ENCODE results near the gene TRAF3.

The TRAF3 gene

DNA sequence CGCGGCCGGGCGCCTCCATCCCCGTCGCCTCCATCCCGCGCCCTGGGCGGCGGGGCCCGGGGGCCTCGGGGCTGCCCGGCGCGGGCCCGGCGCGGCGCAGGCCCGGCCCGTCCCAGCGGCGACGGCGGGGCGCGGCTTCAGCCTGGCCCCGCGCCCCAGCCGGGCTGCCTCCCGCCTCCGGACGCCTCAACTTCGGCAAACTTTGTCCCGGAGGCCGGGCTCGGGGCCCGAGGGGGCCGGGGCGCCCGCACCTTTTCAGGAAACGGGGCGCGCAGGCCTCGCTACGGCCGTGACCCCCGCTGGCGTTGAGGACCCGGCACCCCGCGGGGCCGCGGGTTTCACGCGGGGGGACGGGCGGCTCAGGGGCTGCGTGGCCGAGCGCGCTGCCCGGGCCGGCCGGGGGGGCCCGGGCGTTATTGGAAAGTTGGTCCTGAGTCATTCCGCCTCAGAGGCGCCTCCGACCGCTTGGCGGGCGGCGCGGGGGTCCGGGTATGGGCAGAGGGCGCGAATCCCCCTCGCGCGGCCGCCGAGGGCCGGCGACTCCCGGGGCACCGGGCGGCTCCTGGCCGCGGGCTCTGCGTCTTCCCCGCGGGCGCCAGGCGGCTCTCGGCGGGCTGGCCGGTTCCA lies 575 bp downstream of the TRAF3 start:
- Histone ChIP-seq H3K9me3 (ENCODE audit: control insufficient read depth in 5 of 5, low read length in 5 of 5) (no peaks in the 10 kb centered on the region), H3K4me1 (ENCODE audit: control insufficient read depth in 5 of 5, insufficient read depth in 5 of 5, low read length in 5 of 5) (peaks cover 0 to 31% (median 20%) of the 10 kb centered on the region in 5 donors), H3K27ac (ENCODE audit: low read depth, low read length) (peak overlapping the region; percentile 81), H3K36me3 (ENCODE audit: control insufficient read depth in 5 of 5, insufficient read depth in 5 of 5, low read length in 5 of 5) (no peaks in the 10 kb centered on the region), H3K9ac (ENCODE audit: low read length in 5 of 5) (peak overlapping the region; percentile 76 to 92 (median 85)), H3K4me3 (ENCODE audit: low read depth in 1 of 5, low read length in 5 of 5) (peak overlapping the region; percentile 59 to 84 (median 73)), H3K27me3 (ENCODE audit: control insufficient read depth in 5 of 5, insufficient read depth in 4 of 5, low read length in 5 of 5) (no peaks in the 10 kb centered on the region)

- peaks cover 0 to 31% (median 20%) of the 10 kb centered on the region in 5 donors for H3K4me1 ChIP-seq (ENCODE audit: control insufficient read depth in 5 of 5, insufficient read depth in 5 of 5, low read length in 5 of 5)
- peak overlapping the region; percentile 59 to 84 (median 73) for H3K4me3 ChIP-seq (ENCODE audit: low read depth in 1 of 5, low read length in 5 of 5)
- H3K9ac ChIP-seq (ENCODE audit: low read length in 5 of 5), result peak overlapping the region; percentile 76 to 92 (median 85)
- H3K36me3 ChIP-seq (ENCODE audit: control insufficient read depth in 5 of 5, insufficient read depth in 5 of 5, low read length in 5 of 5), result no peaks in the 10 kb centered on the region
- H3K27me3 ChIP-seq (ENCODE audit: control insufficient read depth in 5 of 5, insufficient read depth in 4 of 5, low read length in 5 of 5), result no peaks in the 10 kb centered on the region
- peak overlapping the region; percentile 81 for H3K27ac ChIP-seq (ENCODE audit: low read depth, low read length)
- H3K9me3 ChIP-seq (ENCODE audit: control insufficient read depth in 5 of 5, low read length in 5 of 5), result no peaks in the 10 kb centered on the region
Measured at GRCh38 chr14:102778338-102779083, 1.3 kb downstream of the TRAF3 start.

GRCh38 chr14:102779084-102779462 lies 1.8 kb downstream of the TRAF3 start:
- Histone ChIP-seq H3K4me1 (ENCODE audit: control insufficient read depth in 5 of 5, insufficient read depth in 5 of 5, low read length in 5 of 5) (peaks cover 0 to 31% (median 20%) of the 10 kb centered on the region in 5 donors), H3K4me3 (ENCODE audit: low read depth in 1 of 5, low read length in 5 of 5) (peak overlapping the region; percentile 59 to 84 (median 73)), H3K9ac (ENCODE audit: low read length in 5 of 5) (peak overlapping the region in 3 of 5 donors; percentile 2 to 86 (median 76)), H3K27ac (ENCODE audit: low read depth, low read length) (no peak overlapping the region), H3K27me3 (ENCODE audit: control insufficient read depth in 5 of 5, insufficient read depth in 4 of 5, low read length in 5 of 5) (no peaks in the 10 kb centered on the region), H3K9me3 (ENCODE audit: control insufficient read depth in 5 of 5, low read length in 5 of 5) (no peaks in the 10 kb centered on the region), H3K36me3 (ENCODE audit: control insufficient read depth in 5 of 5, insufficient read depth in 5 of 5, low read length in 5 of 5) (no peaks in the 10 kb centered on the region)

GRCh38 chr14:102779574-102780315 lies 2.5 kb downstream of the TRAF3 start:
- Histone ChIP-seq H3K27me3 (ENCODE audit: control insufficient read depth in 5 of 5, insufficient read depth in 4 of 5, low read length in 5 of 5) (no peaks in the 10 kb centered on the region), H3K4me1 (ENCODE audit: control insufficient read depth in 5 of 5, insufficient read depth in 5 of 5, low read length in 5 of 5) (peaks cover 3 to 30% (median 21%) of the 10 kb centered on the region in 5 donors), H3K27ac (ENCODE audit: low read depth, low read length) (no peak overlapping the region), H3K4me3 (ENCODE audit: low read depth in 1 of 5, low read length in 5 of 5) (no peak overlapping the region), H3K9me3 (ENCODE audit: control insufficient read depth in 5 of 5, low read length in 5 of 5) (no peaks in the 10 kb centered on the region), H3K9ac (ENCODE audit: low read length in 5 of 5) (peak overlapping the region in 1 of 5 donors; percentile 42), H3K36me3 (ENCODE audit: control insufficient read depth in 5 of 5, insufficient read depth in 5 of 5, low read length in 5 of 5) (no peaks in the 10 kb centered on the region)

GRCh38 chr14:102781063-102781462 lies 3.8 kb downstream of the TRAF3 start:
- Histone ChIP-seq H3K9me3 (ENCODE audit: control insufficient read depth in 5 of 5, low read length in 5 of 5) (no peaks in the 10 kb centered on the region), H3K4me3 (ENCODE audit: low read depth in 1 of 5, low read length in 5 of 5) (no peak overlapping the region), H3K36me3 (ENCODE audit: control insufficient read depth in 5 of 5, insufficient read depth in 5 of 5, low read length in 5 of 5) (no peaks in the 10 kb centered on the region), H3K27me3 (ENCODE audit: control insufficient read depth in 5 of 5, insufficient read depth in 4 of 5, low read length in 5 of 5) (no peaks in the 10 kb centered on the region), H3K9ac (ENCODE audit: low read length in 5 of 5) (no peak overlapping the region), H3K27ac (ENCODE audit: low read depth, low read length) (no peak overlapping the region), H3K4me1 (ENCODE audit: control insufficient read depth in 5 of 5, insufficient read depth in 5 of 5, low read length in 5 of 5) (peaks cover 7 to 41% (median 27%) of the 10 kb centered on the region in 5 donors)

- Histone ChIP-seq H3K36me3 (ENCODE audit: control insufficient read depth in 5 of 5, insufficient read depth in 5 of 5, low read length in 5 of 5) (no peaks in the 10 kb centered on the region), H3K9me3 (ENCODE audit: control insufficient read depth in 5 of 5, low read length in 5 of 5) (no peaks in the 10 kb centered on the region), H3K9ac (ENCODE audit: low read length in 5 of 5) (no peak overlapping the region), H3K4me3 (ENCODE audit: low read depth in 1 of 5, low read length in 5 of 5) (no peak overlapping the region), H3K27me3 (ENCODE audit: control insufficient read depth in 5 of 5, insufficient read depth in 4 of 5, low read length in 5 of 5) (no peaks in the 10 kb centered on the region), H3K4me1 (ENCODE audit: control insufficient read depth in 5 of 5, insufficient read depth in 5 of 5, low read length in 5 of 5) (peaks cover 7 to 43% (median 27%) of the 10 kb centered on the region in 5 donors), H3K27ac (ENCODE audit: low read depth, low read length) (no peak overlapping the region)
Measured at GRCh38 chr14:102782974-102783373, 5.7 kb downstream of the TRAF3 start.

GRCh38 chr14:102784892-102785594 lies 7.8 kb downstream of the TRAF3 start:
- Histone ChIP-seq H3K27ac (ENCODE audit: low read depth, low read length) (peak overlapping the region; percentile 47), H3K27me3 (ENCODE audit: control insufficient read depth in 5 of 5, insufficient read depth in 4 of 5, low read length in 5 of 5) (no peaks in the 10 kb centered on the region)

DNA sequence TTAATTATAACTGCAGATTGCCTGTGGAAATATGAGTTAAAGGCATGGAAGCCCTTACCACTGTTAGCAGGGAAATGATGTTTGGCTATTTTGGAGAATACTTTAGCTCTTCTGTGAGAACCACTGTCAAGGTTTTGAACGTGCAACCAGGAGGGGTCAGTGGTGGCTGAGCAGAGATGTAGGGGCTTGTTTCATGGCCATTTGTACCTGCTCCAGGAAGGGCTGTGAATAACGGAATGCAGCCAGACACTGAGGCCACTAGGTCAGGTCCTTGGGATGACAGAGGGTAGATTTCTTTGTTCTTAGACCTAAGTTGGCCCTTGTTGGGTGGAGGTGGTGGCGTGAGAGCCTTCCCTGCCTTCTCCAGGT lies 8.3 kb downstream of the TRAF3 start:
- Histone ChIP-seq H3K9me3 (ENCODE audit: control insufficient read depth in 5 of 5, low read length in 5 of 5) (no peaks in the 10 kb centered on the region), H3K27me3 (ENCODE audit: control insufficient read depth in 5 of 5, insufficient read depth in 4 of 5, low read length in 5 of 5) (no peaks in the 10 kb centered on the region), H3K4me3 (ENCODE audit: low read depth in 1 of 5, low read length in 5 of 5) (no peak overlapping the region), H3K4me1 (ENCODE audit: control insufficient read depth in 5 of 5, insufficient read depth in 5 of 5, low read length in 5 of 5) (peaks cover 4 to 24% (median 13%) of the 10 kb centered on the region in 5 donors), H3K9ac (ENCODE audit: low read length in 5 of 5) (peak overlapping the region in 1 of 5 donors; percentile 39), H3K36me3 (ENCODE audit: control insufficient read depth in 5 of 5, insufficient read depth in 5 of 5, low read length in 5 of 5) (no peaks in the 10 kb centered on the region), H3K27ac (ENCODE audit: low read depth, low read length) (peak overlapping the region; percentile 47)

More at GRCh38 chr14:102784892-102785594, 7.8 kb downstream of the TRAF3 start:
- Histone ChIP-seq H3K4me3 (ENCODE audit: low read depth in 1 of 5, low read length in 5 of 5) (no peak overlapping the region), H3K36me3 (ENCODE audit: control insufficient read depth in 5 of 5, insufficient read depth in 5 of 5, low read length in 5 of 5) (no peaks in the 10 kb centered on the region), H3K4me1 (ENCODE audit: control insufficient read depth in 5 of 5, insufficient read depth in 5 of 5, low read length in 5 of 5) (peaks cover 4 to 24% (median 13%) of the 10 kb centered on the region in 5 donors), H3K9ac (ENCODE audit: low read length in 5 of 5) (peak overlapping the region in 2 of 5 donors; percentile 35 to 39), H3K9me3 (ENCODE audit: control insufficient read depth in 5 of 5, low read length in 5 of 5) (no peaks in the 10 kb centered on the region)

- H3K4me1 ChIP-seq (ENCODE audit: control insufficient read depth in 5 of 5, insufficient read depth in 5 of 5, low read length in 5 of 5), result peaks cover 4 to 24% (median 13%) of the 10 kb centered on the region in 5 donors
- H3K36me3 ChIP-seq (ENCODE audit: control insufficient read depth in 5 of 5, insufficient read depth in 5 of 5, low read length in 5 of 5), result no peaks in the 10 kb centered on the region
- H3K9me3 ChIP-seq (ENCODE audit: control insufficient read depth in 5 of 5, low read length in 5 of 5), result no peaks in the 10 kb centered on the region
- no peak overlapping the region for H3K27ac ChIP-seq (ENCODE audit: low read depth, low read length)
- no peak overlapping the region for H3K4me3 ChIP-seq (ENCODE audit: low read depth in 1 of 5, low read length in 5 of 5)
- H3K9ac ChIP-seq (ENCODE audit: low read length in 5 of 5), result no peak overlapping the region
- no peaks in the 10 kb centered on the region for H3K27me3 ChIP-seq (ENCODE audit: control insufficient read depth in 5 of 5, insufficient read depth in 4 of 5, low read length in 5 of 5)
Measured at GRCh38 chr14:102786768-102787167, 9.5 kb downstream of the TRAF3 start.

Data from subcutaneous abdominal adipose tissue (tissue), 5 donors.